ENCODE measurements around the gene IFNGR1.

IFNGR1 gene

DNA sequence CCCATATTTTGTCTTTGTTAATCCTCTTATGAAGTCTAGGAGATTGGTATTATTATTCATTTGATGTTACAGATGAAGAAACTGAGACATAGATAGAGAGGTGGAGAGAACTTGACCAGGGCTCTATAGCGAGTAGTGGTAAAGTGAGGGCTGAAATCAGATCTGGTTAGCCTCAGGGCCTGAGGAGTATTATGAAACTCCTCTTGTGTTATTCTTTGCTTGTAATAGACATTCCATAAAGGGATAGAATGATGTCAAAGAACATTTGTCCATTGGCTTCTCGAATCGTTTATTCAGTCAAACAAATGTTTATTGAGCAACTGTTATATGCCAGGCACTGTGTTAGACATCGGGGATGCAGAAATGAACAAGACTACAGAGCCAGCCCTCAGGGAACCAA is 45.7 kb downstream of the IFNGR1 start, which contains the start of gene IL22RA2:
Gene IL22RA2 (minus strand): TSS at position 144 of the 400 bp plus-strand sequence. CDS start 11,895 bp downstream, outside the sequence.
- DNase-seq: no peak

DNA sequence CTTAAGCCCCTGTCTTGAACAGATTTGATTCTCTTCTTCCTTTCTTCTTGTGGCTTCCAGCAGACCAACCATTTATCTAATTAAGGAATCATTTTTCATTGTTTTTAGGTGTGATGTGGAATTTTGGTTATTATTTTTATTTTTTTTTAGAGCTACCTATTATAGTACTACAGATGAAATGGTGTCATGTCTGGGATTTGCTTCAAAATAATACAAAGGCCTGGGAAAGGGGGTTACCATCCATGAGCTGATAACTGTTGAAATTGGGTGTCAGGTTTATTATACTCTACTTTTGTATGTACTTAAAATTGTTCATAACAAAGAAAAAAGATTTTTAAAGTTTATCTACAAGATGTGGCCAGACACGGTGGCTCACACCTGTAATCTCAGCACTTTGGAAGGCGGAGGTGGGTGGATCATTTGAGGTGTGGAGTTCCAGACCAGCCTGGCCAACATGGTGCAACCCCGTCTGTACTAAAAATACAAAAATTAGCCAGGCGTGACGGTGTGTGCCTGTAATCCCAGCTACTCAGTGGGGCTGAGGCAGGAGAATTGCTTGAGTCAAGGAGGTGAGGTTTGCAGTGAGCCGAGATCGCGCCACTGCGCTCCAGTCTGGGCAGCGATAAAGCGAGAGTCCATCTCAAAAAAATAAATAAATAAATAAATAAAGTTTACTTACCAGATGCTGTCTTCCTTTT is 46.3 kb downstream of the IFNGR1 start:
- no peak for DNase-seq

GRCh38 chr6:137171824-137172733 is 47.1 kb downstream of the IFNGR1 start:
- DNase-seq: no peak

GRCh38 chr6:137171053-137171374 is 48.2 kb downstream of the IFNGR1 start:
- DNase-seq: no peak

GRCh38 chr6:137170266-137171052 is 48.7 kb downstream of the IFNGR1 start:
- no peak for DNase-seq

GRCh38 chr6:137167702-137168377 is 51.3 kb downstream of the IFNGR1 start:
- peak; percentile 17 to 43 for DNase-seq

DNA sequence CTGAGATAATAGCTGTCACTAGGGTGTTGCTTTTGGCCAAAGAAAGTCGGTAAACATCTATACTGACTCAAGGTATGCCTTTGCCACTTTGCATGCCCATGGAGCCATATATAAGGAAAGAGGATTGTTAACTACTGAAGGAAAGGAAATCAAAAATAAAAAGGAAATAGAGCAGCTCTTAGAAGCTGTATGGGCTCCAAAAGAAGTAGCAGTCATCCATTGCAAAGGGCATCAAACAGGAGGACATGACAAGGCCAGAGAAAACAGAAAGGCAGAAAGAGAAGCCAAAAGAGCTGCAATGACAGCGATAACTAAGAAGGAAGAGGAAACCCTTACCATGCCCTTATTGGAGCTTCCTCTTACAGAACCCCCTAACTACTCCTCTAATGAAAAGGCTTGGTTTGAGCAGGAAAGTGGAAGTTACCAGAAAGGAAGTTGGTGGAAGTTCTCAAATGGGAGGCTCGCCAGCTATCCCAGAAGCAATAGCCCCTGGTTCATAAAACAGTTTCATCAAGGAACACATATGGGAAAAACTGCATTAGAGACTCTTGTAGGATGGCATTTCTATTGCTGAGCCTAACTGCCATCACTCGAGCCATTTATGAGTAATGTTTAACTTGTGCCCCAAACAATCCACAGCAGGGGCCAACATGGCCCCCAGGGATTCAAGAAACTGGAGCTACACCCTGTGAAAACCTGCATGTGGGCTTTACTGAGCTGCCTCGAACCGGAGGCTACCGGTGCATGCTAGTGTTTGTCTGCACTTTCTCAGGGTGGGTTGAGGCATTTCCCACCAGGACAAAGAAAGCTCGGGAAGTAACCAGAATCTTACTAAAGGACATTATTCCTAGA is 52.7 kb downstream of the IFNGR1 start:
- DNase-seq: no peak

GRCh38 chr6:137165375-137166246 is 53.6 kb downstream of the IFNGR1 start:
- peak; percentile 33 to 45 for DNase-seq

GRCh38 chr6:137163732-137164318 is 55.4 kb downstream of the IFNGR1 start:
- no peak for DNase-seq

- no peak for DNase-seq
These were observed 56.4 kb downstream of the IFNGR1 start for GRCh38 chr6:137162692-137163306.

- no peak for DNase-seq
These were observed 57.2 kb downstream of the IFNGR1 start for GRCh38 chr6:137161949-137162348.

- DNase-seq: no peak
These were observed 58.4 kb downstream of the IFNGR1 start for GRCh38 chr6:137160763-137161162.

DNA sequence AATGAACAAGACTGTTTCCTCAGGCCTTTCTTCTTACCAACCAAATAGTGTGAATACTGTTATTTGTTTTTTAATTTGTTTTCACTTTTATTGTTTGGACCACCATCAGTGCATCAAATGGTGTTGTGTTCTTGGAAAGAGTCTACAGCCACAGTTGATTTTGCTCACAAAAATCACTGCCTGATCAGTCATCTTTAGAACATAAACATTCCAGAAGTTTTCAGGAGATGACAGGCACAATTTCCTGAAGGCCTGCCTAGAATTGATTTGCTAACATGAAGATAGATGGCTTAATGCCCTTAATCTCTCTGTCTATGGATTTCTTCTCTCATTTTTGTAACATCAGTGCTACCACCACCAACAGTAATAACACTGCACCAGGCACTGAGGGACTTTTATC is 59.3 kb downstream of the IFNGR1 start:
- no peak for DNase-seq

DNA sequence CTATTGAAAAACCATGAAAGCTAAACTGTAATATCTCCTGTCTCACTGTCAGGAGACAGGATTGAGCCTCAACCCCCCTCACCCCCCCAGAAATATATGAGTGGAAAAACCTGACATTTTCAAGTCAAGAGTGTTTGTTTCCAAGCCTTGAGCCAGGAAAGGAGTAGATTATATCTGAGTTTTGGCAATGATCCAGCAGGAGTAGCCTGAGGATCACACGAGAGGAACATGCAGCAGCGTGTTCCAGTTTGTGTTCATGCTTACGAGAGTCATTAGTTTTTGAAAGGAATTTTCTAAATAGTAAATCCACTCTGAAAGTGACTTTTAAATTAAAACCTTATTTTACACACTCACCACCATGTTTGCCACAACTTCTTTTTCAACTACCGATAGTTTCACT is 61.6 kb downstream of the IFNGR1 start:
- no peak for DNase-seq

- DNase-seq: no peak
These were observed 62.5 kb downstream of the IFNGR1 start for GRCh38 chr6:137156650-137157049.

DNA sequence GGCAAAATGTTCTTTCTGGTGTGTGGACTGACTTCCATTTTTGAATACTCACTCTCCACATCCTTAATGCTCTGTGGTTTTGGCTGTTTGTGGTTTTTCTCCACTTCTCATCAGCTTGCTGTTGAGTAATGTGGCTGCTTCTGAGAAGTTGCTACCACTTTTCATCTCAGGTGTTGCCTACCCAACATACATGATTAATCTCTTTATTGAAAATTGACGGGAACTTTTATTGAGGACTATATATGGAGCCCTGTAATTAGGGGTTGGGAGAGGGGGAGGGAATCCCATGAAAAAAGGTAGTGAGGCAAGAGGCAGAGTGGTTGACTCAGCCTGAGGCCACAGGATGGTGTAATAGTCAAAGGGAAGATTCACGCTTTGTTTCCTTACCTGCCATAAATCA is 63.4 kb downstream of the IFNGR1 start:
- peak in 1 of 2 experiments; percentile 26 for DNase-seq

DNA sequence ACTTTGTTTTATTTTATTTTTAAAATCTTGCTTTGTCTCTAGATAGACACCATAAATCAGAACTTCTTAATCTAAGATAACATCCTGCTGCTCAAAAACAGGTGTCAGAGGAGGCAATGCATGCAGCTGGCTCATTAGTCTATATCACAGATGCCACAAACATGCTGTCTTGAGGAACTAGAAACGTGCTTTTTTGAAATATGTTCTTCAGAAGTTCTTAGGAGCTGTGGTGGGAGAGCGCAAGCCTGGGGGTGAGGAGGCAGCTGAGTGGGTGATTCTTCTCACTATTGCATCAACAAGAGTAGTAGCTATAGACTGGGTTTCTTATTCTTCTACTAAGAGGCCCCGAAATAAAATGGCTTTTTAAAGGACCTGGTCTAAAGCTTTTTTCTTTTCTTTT is 69.1 kb downstream of the IFNGR1 start:
- DNase-seq: no peak

DNA sequence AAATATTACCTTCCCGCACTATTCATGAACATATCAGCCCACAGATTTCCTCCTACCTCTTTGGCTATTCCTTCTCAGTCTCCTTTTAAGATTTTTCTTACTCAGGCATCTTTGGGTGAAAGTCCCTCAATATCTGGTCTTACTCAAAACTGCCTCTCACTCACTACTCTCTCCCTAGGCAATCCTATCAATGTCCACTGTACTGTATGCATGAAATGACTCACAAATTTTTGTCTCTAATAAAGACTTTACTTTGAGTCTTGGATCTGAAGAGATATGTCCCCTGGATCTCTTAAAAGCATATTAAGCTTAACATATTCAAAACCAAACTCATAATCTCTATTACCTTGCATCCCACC is 70.2 kb downstream of the IFNGR1 start:
- DNase-seq: no peak

DNA sequence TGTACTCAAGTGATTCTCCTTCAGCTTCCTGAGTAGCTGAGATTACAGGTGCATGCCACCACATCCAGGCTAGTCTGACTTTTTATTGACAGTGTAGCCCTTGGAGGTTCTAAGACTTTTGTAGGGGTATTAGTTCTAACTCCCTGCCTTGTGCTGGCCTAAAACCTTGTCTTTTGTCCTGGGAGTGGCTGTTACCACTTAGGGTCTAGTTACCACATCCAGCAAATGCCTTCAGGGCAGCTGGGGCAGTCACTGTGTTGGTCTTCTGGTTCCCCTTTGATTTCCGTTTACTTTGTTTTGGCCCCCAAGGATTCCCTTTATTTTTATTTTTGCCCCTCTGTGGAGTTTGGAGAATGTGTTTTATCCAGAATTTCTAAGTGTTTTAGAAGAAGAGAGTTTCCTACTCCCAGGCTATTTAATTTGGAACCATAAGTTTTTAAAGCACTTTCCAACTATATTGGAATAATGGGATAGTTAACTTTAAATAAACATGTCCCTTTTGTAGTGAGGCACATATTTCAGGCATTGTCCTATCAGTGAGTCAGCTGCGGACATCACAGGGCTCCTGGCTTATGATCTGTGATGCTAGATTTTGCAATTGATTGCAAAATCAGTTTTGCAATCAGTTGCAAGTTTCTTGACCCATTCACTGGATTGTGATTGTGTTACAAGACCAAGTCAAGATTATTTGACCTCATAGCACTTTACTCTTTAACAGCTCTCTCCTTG is 70.7 kb downstream of the IFNGR1 start:
- DNase-seq: no peak

Measured in activated CD4-positive, alpha-beta T cell treated with anti-CD3 and anti-CD28 coated beads, Interleukin-2, amount 50 U/mL, for 48 hours (primary cell).